ENCODE results near the gene CHRM4.

Gene CHRM4

GRCh38 chr11:46367244-46367915 lies 24.2 kb downstream of the CHRM4 start:
- DNase-seq (ENCODE audit: low spot score): peak; percentile 67

- DNase-seq (ENCODE audit: low spot score): no peak
Measured at GRCh38 chr11:46366661-46367161, 24.9 kb downstream of the CHRM4 start.

- no peak for DNase-seq (ENCODE audit: low spot score)
Measured at GRCh38 chr11:46366260-46366659, 25.3 kb downstream of the CHRM4 start.

GRCh38 chr11:46364791-46365190 lies 26.8 kb downstream of the CHRM4 start:
- no peak for DNase-seq (ENCODE audit: low spot score)

GRCh38 chr11:46364056-46364455 lies 27.5 kb downstream of the CHRM4 start:
- no peak for DNase-seq (ENCODE audit: low spot score)

- no peak for DNase-seq (ENCODE audit: low spot score)
Measured at GRCh38 chr11:46363455-46364005, 28.0 kb downstream of the CHRM4 start.

- no peak for DNase-seq (ENCODE audit: low spot score)
Measured at GRCh38 chr11:46363031-46363407, 28.6 kb downstream of the CHRM4 start.

- DNase-seq (ENCODE audit: low spot score): no peak
Measured at GRCh38 chr11:46362156-46363030, 29.2 kb downstream of the CHRM4 start.

- DNase-seq (ENCODE audit: low spot score): no peak
Measured at GRCh38 chr11:46361283-46362155, 30.1 kb downstream of the CHRM4 start.

- no peak for DNase-seq (ENCODE audit: low spot score)
Measured at GRCh38 chr11:46360878-46361277, 30.7 kb downstream of the CHRM4 start.

GRCh38 chr11:46359953-46360352 lies 31.6 kb downstream of the CHRM4 start:
- DNase-seq (ENCODE audit: low spot score): no peak

- no peak for DNase-seq (ENCODE audit: low spot score)
Measured at GRCh38 chr11:46357483-46357936, 34.1 kb downstream of the CHRM4 start.

GRCh38 chr11:46356924-46357482 lies 34.6 kb downstream of the CHRM4 start:
- DNase-seq (ENCODE audit: low spot score): no peak

GRCh38 chr11:46353698-46354097 lies 37.9 kb downstream of the CHRM4 start:
- no peak for DNase-seq (ENCODE audit: low spot score)

- DNase-seq (ENCODE audit: low spot score): peak; percentile 46
Measured at GRCh38 chr11:46352063-46352841, 39.3 kb downstream of the CHRM4 start.

GRCh38 chr11:46351606-46352005 lies 40.0 kb downstream of the CHRM4 start:
- DNase-seq (ENCODE audit: low spot score): no peak

- no peak for DNase-seq (ENCODE audit: low spot score)
Measured at GRCh38 chr11:46351148-46351547, 40.4 kb downstream of the CHRM4 start.

GRCh38 chr11:46350695-46351094 lies 40.9 kb downstream of the CHRM4 start:
- no peak for DNase-seq (ENCODE audit: low spot score)

GRCh38 chr11:46348566-46349401 lies 42.8 kb downstream of the CHRM4 start:
- DNase-seq (ENCODE audit: low spot score): no peak

All from hematopoietic multipotent progenitor cell treated with erythropoietin and hydrocortisone succinate and interleukin-3 and kit ligand, for 17 days (in vitro differentiated cells).